Neuronal stem cell (in vitro differentiated cells): Measurements from ENCODE around the gene HAGH.
A peak's percentile ranks its signal among the peaks of the same experiment; 100 is the strongest.

Source experiments
- DNase-seq: peaks from one replicate; pipeline ENCODE4 v3.0.0-alpha.2; 2013; ENCODE audit warnings: low spot score
- H2AFZ ChIP-seq: one replicate; pipeline ENCODE4 v1.6.1; 2013; ENCODE audit warnings: mild to moderate bottlenecking, low read length, inconsistent platforms
- H2AK5ac ChIP-seq: 2 replicates; pipeline ENCODE4 v1.6.1; 2013; ENCODE audit warnings: low read depth, mild to moderate bottlenecking, inconsistent platforms, low read length, moderate library complexity, mixed read lengths
- H2BK120ac ChIP-seq: 2 replicates; pipeline ENCODE4 v1.6.1; 2013; ENCODE audit warnings: low read depth, mild to moderate bottlenecking, inconsistent platforms, low read length, moderate library complexity, mixed read lengths
- H2BK12ac ChIP-seq: one replicate; pipeline ENCODE4 v1.6.1; 2013; ENCODE audit warnings: low read length, inconsistent platforms
- H2BK15ac ChIP-seq: 2 replicates; pipeline ENCODE4 v1.6.1; 2013; ENCODE audit warnings: mild to moderate bottlenecking, low read length, inconsistent platforms, mixed read lengths
- H2BK5ac ChIP-seq: one replicate; pipeline ENCODE4 v1.6.1; 2013; ENCODE audit warnings: inconsistent platforms, mild to moderate bottlenecking, low read length, moderate library complexity
- H3K14ac ChIP-seq: one replicate; pipeline ENCODE4 v1.6.1; 2013; ENCODE audit warnings: low read length, inconsistent platforms
- H3K18ac ChIP-seq: 2 replicates; pipeline ENCODE4 v1.6.1; 2013; ENCODE audit warnings: low read length, inconsistent platforms
- H3K23ac ChIP-seq: 2 replicates; pipeline ENCODE4 v1.6.1; 2013; ENCODE audit warnings: low read depth, mild to moderate bottlenecking, mixed read lengths, low read length, inconsistent platforms; ENCODE audit not compliant: poor library complexity
- H3K27ac ChIP-seq: replicated peaks from 3 replicates; pipeline ENCODE4 v1.5.1; 2013; ENCODE audit warnings: low read length, inconsistent platforms
- H3K27me3 ChIP-seq, 3 experiments: 2 replicates each; pipeline ENCODE4 v1.6.1; 2013; ENCODE audit warnings: low read length in 3 of 3, mild to moderate bottlenecking in 2 of 3, inconsistent platforms in 1 of 3, low read depth in 1 of 3, mixed read lengths in 1 of 3, moderate library complexity in 1 of 3; ENCODE audit not compliant: control insufficient read depth in 3 of 3, insufficient read depth in 3 of 3
- H3K36me3 ChIP-seq, 2 donors: replicated peaks in 1 of 2; 2 replicates each; pipeline ENCODE4 v1.6.1; 2013; ENCODE audit warnings: low read length in 2 of 2; ENCODE audit not compliant: control insufficient read depth in 2 of 2, insufficient read depth in 2 of 2
- H3K4ac ChIP-seq: 2 replicates; pipeline ENCODE4 v1.6.1; 2013; ENCODE audit warnings: inconsistent platforms, mild to moderate bottlenecking, low read length, moderate library complexity
- H3K4me1 ChIP-seq, 2 donors: 1 replicate in 1 of 2; 2 replicates in 1 of 2; pipeline ENCODE4 v1.6.1; 2013; ENCODE audit warnings: low read length in 2 of 2, low read depth in 1 of 2; ENCODE audit not compliant: control insufficient read depth in 2 of 2, insufficient read depth in 1 of 2
- H3K4me2 ChIP-seq: one replicate; pipeline ENCODE4 v1.6.1; 2013; ENCODE audit warnings: mild to moderate bottlenecking, low read length, inconsistent platforms; ENCODE audit not compliant: insufficient read depth, poor library complexity, severe bottlenecking
- H3K4me3 ChIP-seq, 2 donors: 2 replicates each; pipeline ENCODE4 v1.5.1; 2013; ENCODE audit warnings: low read length in 2 of 2, mild to moderate bottlenecking in 2 of 2, inconsistent platforms in 1 of 2, moderate library complexity in 1 of 2
- H3K79me1 ChIP-seq: one replicate; pipeline ENCODE4 v1.6.1; 2013; ENCODE audit warnings: low read depth, mild to moderate bottlenecking, inconsistent platforms, low read length, moderate library complexity
- H3K9ac ChIP-seq: one replicate; pipeline ENCODE4 v1.6.1; 2013; ENCODE audit warnings: mild to moderate bottlenecking, low read depth, low read length, inconsistent platforms; ENCODE audit not compliant: poor library complexity
- H3K9me3 ChIP-seq, 2 donors: replicated peaks in 1 of 2; 2 replicates each; pipeline versions ENCODE3 to v1.6.1; 2013; ENCODE audit warnings: low read length in 2 of 2, mild to moderate bottlenecking in 2 of 2, inconsistent platforms in 1 of 2, low read depth in 1 of 2, mixed read lengths in 1 of 2, moderate library complexity in 1 of 2; ENCODE audit not compliant: control insufficient read depth in 2 of 2, insufficient read depth in 1 of 2
- H4K8ac ChIP-seq: one replicate; pipeline ENCODE4 v1.6.1; 2013; ENCODE audit warnings: low read depth, mild to moderate bottlenecking, inconsistent platforms, low read length, moderate library complexity
- H4K91ac ChIP-seq: one replicate; pipeline ENCODE4 v1.6.1; 2013; ENCODE audit warnings: low read length, low read depth, mild to moderate bottlenecking, inconsistent platforms; ENCODE audit not compliant: poor library complexity
- WGBS, 2 donors: extraction: QIAGEN DNeasy Blood & Tissue Kit; methylation state at CpG; one replicate each; pipeline ENCODE4 v1.1.7; 2013; ENCODE audit warnings: missing lambda C conversion rate in 2 of 2, mixed read lengths in 1 of 2; ENCODE audit not compliant: insufficient read length in 2 of 2, insufficient replicate concordance in 1 of 2; ENCODE audit errors: extremely low coverage in 2 of 2; 5-methylcytosine and 5-hydroxymethylcytosine counted together

HAGH gene

GRCh38 chr16:1788708-1789100 is 37.9 kb downstream of the HAGH start:
- Histone ChIP-seq H3K4ac (no peak overlapping the region), H3K4me2 (no peak overlapping the region), H4K91ac (no peak overlapping the region), H3K9me3 (no peaks in the 10 kb centered on the region), H3K36me3 (peaks cover 31 to 69% of the 10 kb centered on the region in 2 donors), H2AFZ (no peak overlapping the region), H3K14ac (no peak overlapping the region), H2AK5ac (no peak overlapping the region), H2BK12ac (no peak overlapping the region), H3K4me1 (peaks cover 0 to 3% of the 10 kb centered on the region in 2 donors), H2BK5ac (no peak overlapping the region), H3K23ac (no peak overlapping the region), H3K27ac (no peak overlapping the region), H3K27me3 (no peaks in the 10 kb centered on the region), H3K4me3 (no peak overlapping the region), H3K9ac (no peak overlapping the region), H2BK120ac (no peak overlapping the region), H3K79me1 (peaks cover 36% of the 10 kb centered on the region), H2BK15ac (no peak overlapping the region), H3K18ac (no peak overlapping the region), H4K8ac (no peak overlapping the region)
- WGBS, 2 donors = no CpG with 5 or more reads among the region's 19 CpGs
- DNase-seq = no peak

GRCh38 chr16:1788095-1788707 is 38.4 kb downstream of the HAGH start:
- H2AK5ac ChIP-seq = no peak overlapping the region
- H3K4ac ChIP-seq = no peak overlapping the region

GRCh38 chr16:1787322-1788094 is 39.1 kb downstream of the HAGH start:
- Histone ChIP-seq H3K4me1 (peaks cover 0 to 3% of the 10 kb centered on the region in 2 donors), H3K18ac (no peak overlapping the region), H2BK15ac (no peak overlapping the region), H3K79me1 (peaks cover 40% of the 10 kb centered on the region), H3K4me3 (peak overlapping the region in 1 of 2 donors; percentile 11), H2AFZ (no peak overlapping the region), H3K14ac (no peak overlapping the region), H3K4ac (no peak overlapping the region), H4K8ac (peak overlapping the region; percentile 17), H2BK5ac (no peak overlapping the region), H2AK5ac (no peak overlapping the region), H3K23ac (peak overlapping the region; percentile 73), H4K91ac (no peak overlapping the region), H3K27ac (no peak overlapping the region), H2BK120ac (no peak overlapping the region), H3K9me3 (no peaks in the 10 kb centered on the region), H2BK12ac (no peak overlapping the region), H3K4me2 (no peak overlapping the region), H3K9ac (no peak overlapping the region), H3K36me3 (peaks cover 31 to 69% of the 10 kb centered on the region in 2 donors), H3K27me3 (no peaks in the 10 kb centered on the region)
- no peak for DNase-seq
- WGBS, 2 donors = no CpG with 5 or more reads among the region's 44 CpGs

More at GRCh38 chr16:1788095-1788707, 38.4 kb downstream of the HAGH start:
- no peak overlapping the region for H2BK120ac ChIP-seq
- H2BK12ac ChIP-seq = no peak overlapping the region
- peaks cover 37% of the 10 kb centered on the region for H3K79me1 ChIP-seq
- no peak overlapping the region for H2BK15ac ChIP-seq
- H3K36me3 ChIP-seq = peaks cover 31 to 69% of the 10 kb centered on the region in 2 donors
- no peak overlapping the region for H2BK5ac ChIP-seq
- no peaks in the 10 kb centered on the region for H3K9me3 ChIP-seq
- no CpG with 5 or more reads among the region's 38 CpGs for WGBS, 2 donors
- peaks cover 0 to 3% of the 10 kb centered on the region in 2 donors for H3K4me1 ChIP-seq
- no peak for DNase-seq
- H3K23ac ChIP-seq = peak overlapping the region; percentile 73
- no peak overlapping the region for H3K14ac ChIP-seq
- no peak overlapping the region for H3K4me2 ChIP-seq
- no peak overlapping the region for H3K9ac ChIP-seq
- no peak overlapping the region for H4K8ac ChIP-seq
- H3K27me3 ChIP-seq = no peaks in the 10 kb centered on the region
- no peak overlapping the region for H3K18ac ChIP-seq
- H2AFZ ChIP-seq = no peak overlapping the region
- no peak overlapping the region for H3K27ac ChIP-seq
- H4K91ac ChIP-seq = no peak overlapping the region
- H3K4me3 ChIP-seq = peak overlapping the region in 1 of 2 donors; percentile 11

GRCh38 chr16:1787056-1787321 is 39.6 kb downstream of the HAGH start:
- no CpG with 5 or more reads among the region's 6 CpGs for WGBS, 2 donors

More at GRCh38 chr16:1787056-1787321, 39.6 kb downstream of the HAGH start:
- Histone ChIP-seq H3K4me2 (no peak overlapping the region), H2BK5ac (no peak overlapping the region), H3K14ac (no peak overlapping the region), H3K9ac (no peak overlapping the region), H3K4ac (no peak overlapping the region), H2BK12ac (no peak overlapping the region), H3K27ac (no peak overlapping the region), H4K91ac (no peak overlapping the region), H3K4me1 (peaks cover under 1 to 3% of the 10 kb centered on the region in 2 donors), H2AFZ (no peak overlapping the region), H3K36me3 (peaks cover 31 to 69% of the 10 kb centered on the region in 2 donors), H3K27me3 (no peaks in the 10 kb centered on the region), H3K79me1 (peaks cover 43% of the 10 kb centered on the region), H3K23ac (no peak overlapping the region), H4K8ac (no peak overlapping the region), H3K18ac (no peak overlapping the region), H3K9me3 (no peaks in the 10 kb centered on the region), H2AK5ac (no peak overlapping the region), H2BK120ac (no peak overlapping the region), H2BK15ac (no peak overlapping the region), H3K4me3 (no peak overlapping the region)
- DNase-seq = no peak
